NCI-H1105 treated with DMSO at 0.1 percent for 48 hours (cell line): ENCODE measurements around the gene POMP.
A peak's percentile ranks its signal among the peaks of the same experiment; 100 is the strongest.

Source experiments
- DNase-seq: peaks from one replicate; lab custom pipeline; 2025; lab: John Stamatoyannopoulos, UW

Gene POMP

GRCh38 chr13:28693605-28694491 is 34.9 kb downstream of the POMP start:
- peak; percentile 4 for DNase-seq

DNA sequence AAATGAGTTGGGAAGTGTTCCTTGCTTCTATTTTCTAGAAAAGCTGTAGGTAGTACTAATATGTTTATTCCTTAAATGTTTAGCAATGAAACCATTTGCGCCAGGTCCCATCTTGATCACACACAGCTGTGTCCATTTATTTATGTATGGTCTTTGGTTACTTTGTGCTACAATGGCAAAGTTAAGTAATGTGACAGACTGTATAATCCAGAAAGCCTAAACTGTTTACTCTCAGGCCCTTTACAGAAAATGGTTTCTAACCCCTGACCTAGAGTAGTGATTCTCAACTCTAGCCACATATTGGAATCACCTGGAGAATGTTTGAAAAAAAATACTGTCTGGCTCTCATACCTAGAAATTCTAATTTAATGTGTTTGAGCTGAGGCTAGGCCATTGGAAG is 38.5 kb downstream of the POMP start:
- no peak for DNase-seq

- DNase-seq, result no peak
Observed at GRCh38 chr13:28699246-28699645, 40.3 kb downstream of the POMP start.

- DNase-seq, result no peak
Observed at GRCh38 chr13:28704282-28704681, 45.4 kb downstream of the POMP start.

GRCh38 chr13:28704919-28705318 is 46.0 kb downstream of the POMP start:
- DNase-seq, result no peak

GRCh38 chr13:28705461-28706083 is 46.6 kb downstream of the POMP start:
- DNase-seq, result no peak

DNA sequence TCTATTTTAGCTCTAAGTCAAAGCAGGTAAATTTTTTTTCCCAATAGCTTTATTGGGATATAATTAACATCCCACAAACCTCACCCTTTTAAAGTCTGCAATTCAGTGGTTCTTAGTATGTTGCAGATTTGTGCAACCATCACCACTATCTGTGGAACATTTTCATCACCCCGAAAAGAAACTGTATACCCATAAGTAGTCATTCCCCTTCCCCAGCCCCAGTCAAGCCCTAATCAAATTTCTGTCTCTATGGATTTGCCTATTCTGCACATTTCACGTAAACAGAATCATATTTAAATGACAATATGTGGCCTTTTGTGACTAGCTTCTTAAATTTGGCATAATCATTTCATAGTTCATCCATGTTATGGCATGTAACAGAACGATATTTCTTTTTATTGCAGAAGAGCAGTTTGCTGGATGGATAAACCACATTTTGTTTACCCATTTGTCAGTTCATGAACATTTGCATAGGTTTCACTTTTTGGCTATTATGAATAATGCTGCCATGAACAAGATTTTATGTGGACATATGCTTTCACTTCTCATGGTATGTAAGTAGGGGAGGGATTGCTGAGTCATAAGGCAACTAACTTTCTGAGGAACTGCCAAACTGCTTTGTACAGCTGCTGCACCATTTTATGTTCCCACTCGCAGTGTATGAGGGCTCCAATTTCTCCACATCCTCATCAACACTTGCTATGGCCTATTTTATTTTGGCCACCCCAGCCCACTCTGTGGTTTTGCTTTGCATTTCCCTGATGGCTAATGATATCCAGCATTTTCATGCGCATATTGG is 48.9 kb downstream of the POMP start:
- no peak for DNase-seq

DNA sequence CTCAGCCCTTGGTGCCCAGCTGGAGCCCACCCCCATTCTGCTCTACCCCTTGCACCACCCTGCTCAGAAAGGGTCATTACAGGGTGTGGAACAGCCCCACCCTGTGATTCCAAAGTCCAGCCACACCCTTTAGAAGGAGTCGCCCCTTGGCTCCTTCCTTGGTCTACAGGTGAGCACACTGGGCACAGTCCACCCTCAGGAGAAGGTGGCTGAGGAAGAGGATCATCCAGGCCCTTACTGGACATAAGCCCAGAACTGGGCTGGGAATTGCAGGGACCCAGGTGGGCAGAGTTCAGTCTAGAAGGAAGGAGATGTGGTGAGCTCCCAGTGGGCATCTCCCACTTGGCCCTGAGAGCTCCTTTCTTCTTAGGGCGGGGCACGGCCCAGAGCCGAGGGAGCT is 51.2 kb downstream of the POMP start:
- DNase-seq, result no peak

- DNase-seq, result no peak
Observed at GRCh38 chr13:28714651-28715050, 55.7 kb downstream of the POMP start.

DNA sequence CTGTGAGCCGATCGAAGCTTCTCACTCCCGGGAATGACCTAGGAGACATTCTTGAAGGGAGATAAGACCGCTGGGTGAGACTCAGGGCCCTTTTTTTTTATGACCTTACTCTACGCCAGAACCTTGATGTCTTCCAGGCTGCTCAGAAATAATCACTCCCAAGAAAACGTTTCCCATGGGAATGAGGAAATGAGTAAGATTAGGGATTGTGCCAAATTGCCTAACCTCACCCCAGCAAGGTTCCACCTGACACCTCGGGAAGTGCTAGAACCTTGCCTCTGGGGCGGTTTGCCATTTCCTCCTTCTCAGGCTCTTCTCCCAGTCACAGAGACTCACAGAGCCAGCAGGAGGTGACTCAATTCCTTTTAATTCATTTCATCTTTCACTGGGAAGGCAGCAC is 57.6 kb downstream of the POMP start:
- no peak for DNase-seq

DNA sequence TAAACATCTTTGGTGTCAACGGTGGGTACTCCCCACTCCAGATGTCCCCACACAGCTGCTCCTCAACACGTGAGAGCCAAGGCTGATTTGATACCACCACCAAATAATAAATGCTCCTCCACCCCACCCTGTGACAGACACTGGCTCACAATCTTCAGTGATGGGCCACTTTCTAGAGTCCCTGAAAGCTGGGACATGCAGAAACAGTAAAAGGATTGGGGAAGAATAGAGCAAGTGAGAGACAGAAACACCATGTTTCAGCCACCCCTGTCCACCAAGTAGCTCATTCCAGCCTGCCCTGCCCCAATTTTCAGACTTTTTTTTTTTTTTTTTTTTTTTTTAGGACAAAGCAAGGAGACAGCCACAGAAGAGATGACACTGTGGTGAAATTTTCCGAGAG is 58.2 kb downstream of the POMP start:
- DNase-seq, result no peak

- no peak for DNase-seq
Observed at GRCh38 chr13:28718196-28718542, 59.2 kb downstream of the POMP start.

GRCh38 chr13:28718543-28719226 is 59.8 kb downstream of the POMP start, which contains the start of gene SLC46A3:
Gene SLC46A3 (minus strand): TSS chr13:28718970. CDS start chr13:28717998, 972 bp downstream.
- DNase-seq, result peak; percentile 76

DNA sequence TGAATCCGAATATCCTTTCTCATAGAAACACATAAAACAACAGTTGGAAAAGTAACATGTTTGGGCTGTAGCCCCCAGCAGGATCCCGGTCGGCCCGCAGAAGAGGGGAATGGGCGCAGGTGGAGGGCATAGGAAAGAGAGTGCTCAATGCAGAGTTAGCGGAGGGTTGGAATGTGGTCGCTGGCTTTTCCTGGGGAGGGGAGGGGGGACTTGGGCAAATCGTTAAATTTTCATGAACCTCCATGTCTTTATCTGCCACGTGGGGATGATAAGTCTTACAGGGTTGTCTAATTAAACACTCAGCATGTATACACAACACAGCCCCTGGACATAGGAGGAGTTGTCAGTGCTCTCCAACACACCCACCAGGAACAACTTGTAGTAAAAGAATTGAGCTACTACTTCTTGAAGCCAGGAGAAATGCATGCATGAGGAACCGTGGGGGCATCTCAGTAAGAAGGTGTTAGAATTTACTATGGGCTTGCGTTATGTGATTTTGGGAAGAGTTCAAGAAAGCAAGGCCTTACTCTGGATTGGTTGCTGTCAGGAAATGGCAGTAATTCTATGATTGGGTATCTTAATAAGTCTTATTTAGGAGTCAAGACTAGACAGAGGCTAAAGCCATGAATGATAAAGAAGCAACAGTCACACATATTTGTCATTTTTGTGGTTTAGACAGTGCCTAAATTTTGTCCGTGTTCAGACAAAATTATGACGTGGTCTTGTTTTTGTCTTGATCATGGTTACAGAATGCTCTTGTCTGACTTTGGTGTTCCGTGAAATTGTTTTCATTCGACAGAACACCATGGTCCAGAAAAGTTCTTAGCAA is 60.5 kb downstream of the POMP start:
- no peak for DNase-seq

DNA sequence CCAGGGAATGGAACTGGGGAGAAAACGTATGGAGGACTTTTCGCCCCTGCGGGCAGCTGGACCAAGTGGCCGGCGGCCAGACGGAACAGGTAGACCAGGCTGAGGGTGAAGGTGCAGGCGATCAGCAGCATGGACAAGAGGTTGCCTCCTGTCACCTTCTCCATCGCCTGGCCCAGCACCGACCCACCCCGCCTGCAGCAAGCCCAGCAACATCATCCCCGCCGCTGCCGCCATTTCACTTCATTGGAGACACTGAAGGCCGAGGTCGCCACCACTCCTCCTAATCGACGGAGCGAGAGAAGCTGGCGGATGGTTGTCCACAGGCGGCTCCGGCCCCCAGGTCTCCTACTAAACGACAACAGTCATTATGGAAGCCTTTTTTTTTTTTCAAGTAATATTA is 64.9 kb downstream of the POMP start:
- no peak for DNase-seq

- no peak for DNase-seq
Observed at GRCh38 chr13:28725046-28725610, 66.2 kb downstream of the POMP start.
